Stimulated activated memory B cell treated with anti-CD40 and anti-IgM and Interleukin-4, amounts not matched to agents 10 μg/mL and 1 μg/mL and 100 μg/mL, for 72 hours (primary cell): ENCODE data around the gene MYH11.
"Not testable (repeated sequence)": the region's sequence is repeated elsewhere in the genome, so short reads cannot be mapped to it uniquely, and the experiment has no call there.

Experiments used
- ATAC-seq: fragments of 150-1000 bp; cut with Tn5 transposase; 2 replicates; pipeline ENCODE4 v1.10.0; 2021
- H3K27ac Mint-ChIP-seq: one replicate; pipeline ENCODE4 v1.8.0; 2022; ENCODE audit warnings: mild to moderate bottlenecking, mixed read lengths
- H3K27me3 Mint-ChIP-seq: one replicate; pipeline ENCODE4 v1.8.0; 2022; ENCODE audit warnings: mixed read lengths
- H3K36me3 Mint-ChIP-seq: one replicate; pipeline ENCODE4 v1.8.0; 2022; ENCODE audit warnings: mixed read lengths
- H3K4me1 Mint-ChIP-seq: one replicate; pipeline ENCODE4 v1.8.0; 2022; ENCODE audit warnings: mixed read lengths
- H3K4me3 Mint-ChIP-seq: one replicate; pipeline ENCODE4 v1.8.0; 2022; ENCODE audit warnings: mild to moderate bottlenecking, moderate library complexity, mixed read lengths
- H3K9me3 Mint-ChIP-seq: one replicate; pipeline ENCODE4 v1.8.0; 2022; ENCODE audit warnings: mixed read lengths

Gene MYH11

GRCh38 chr16:15701367-15701766, 155.5 kb downstream of the MYH11 start:
- H3K36me3 Mint-ChIP-seq = peaks cover 46% of the 10 kb centered on the region
- no peak overlapping the region for H3K4me3 Mint-ChIP-seq
- ATAC-seq = no peak
- peaks cover 16% of the 10 kb centered on the region for H3K4me1 Mint-ChIP-seq
- no peaks in the 10 kb centered on the region for H3K9me3 Mint-ChIP-seq
- no peaks in the 10 kb centered on the region for H3K27me3 Mint-ChIP-seq
- no peak overlapping the region for H3K27ac Mint-ChIP-seq

GRCh38 chr16:15699819-15700218, 157.0 kb downstream of the MYH11 start:
- Mint-ChIP-seq H3K27me3 (no peaks in the 10 kb centered on the region), H3K36me3 (peaks cover 42% of the 10 kb centered on the region), H3K4me1 (peaks cover 16% of the 10 kb centered on the region), H3K4me3 (no peak overlapping the region), H3K9me3 (no peaks in the 10 kb centered on the region), H3K27ac (no peak overlapping the region)
- ATAC-seq = no peak

- Mint-ChIP-seq H3K4me1 (no peaks in the 10 kb centered on the region), H3K9me3 (no peaks in the 10 kb centered on the region), H3K4me3 (no peak overlapping the region), H3K27me3 (no peaks in the 10 kb centered on the region), H3K36me3 (peaks cover 52% of the 10 kb centered on the region), H3K27ac (no peak overlapping the region)
- no peak for ATAC-seq
Measured at GRCh38 chr16:15694499-15694898, 162.3 kb downstream of the MYH11 start.

- H3K27ac Mint-ChIP-seq, H3K4me3 Mint-ChIP-seq, H3K9me3 Mint-ChIP-seq, H3K27me3 Mint-ChIP-seq, ATAC-seq, H3K4me1 Mint-ChIP-seq: not testable (repeated sequence)
- peaks cover 62% of the 10 kb centered on the region for H3K36me3 Mint-ChIP-seq
Measured at GRCh38 chr16:15692508-15692907, 164.3 kb downstream of the MYH11 start.

GRCh38 chr16:15691046-15691445, 165.8 kb downstream of the MYH11 start:
- no peaks in the 10 kb centered on the region for H3K4me1 Mint-ChIP-seq
- no peaks in the 10 kb centered on the region for H3K9me3 Mint-ChIP-seq
- peaks cover 52% of the 10 kb centered on the region for H3K36me3 Mint-ChIP-seq
- H3K4me3 Mint-ChIP-seq = no peak overlapping the region
- H3K27ac Mint-ChIP-seq = no peak overlapping the region
- H3K27me3 Mint-ChIP-seq = no peaks in the 10 kb centered on the region
- ATAC-seq = no peak

- Mint-ChIP-seq H3K4me1 (no peaks in the 10 kb centered on the region), H3K27me3 (no peaks in the 10 kb centered on the region), H3K27ac (no peak overlapping the region), H3K9me3 (no peaks in the 10 kb centered on the region), H3K36me3 (peaks cover 58% of the 10 kb centered on the region), H3K4me3 (no peak overlapping the region)
- no peak for ATAC-seq
Measured at GRCh38 chr16:15690296-15690695, 166.5 kb downstream of the MYH11 start.

GRCh38 chr16:15689290-15689689, 167.5 kb downstream of the MYH11 start:
- no peak overlapping the region for H3K27ac Mint-ChIP-seq
- ATAC-seq = no peak
- H3K36me3 Mint-ChIP-seq = peaks cover 64% of the 10 kb centered on the region
- H3K4me1 Mint-ChIP-seq = no peaks in the 10 kb centered on the region
- H3K9me3 Mint-ChIP-seq = no peaks in the 10 kb centered on the region
- H3K4me3 Mint-ChIP-seq = no peak overlapping the region
- H3K27me3 Mint-ChIP-seq = no peaks in the 10 kb centered on the region

- H3K27ac Mint-ChIP-seq = no peak overlapping the region
- H3K27me3 Mint-ChIP-seq = no peaks in the 10 kb centered on the region
- ATAC-seq = no peak
- H3K9me3 Mint-ChIP-seq = no peaks in the 10 kb centered on the region
- no peak overlapping the region for H3K4me3 Mint-ChIP-seq
- peaks cover 58% of the 10 kb centered on the region for H3K36me3 Mint-ChIP-seq
- peaks cover 9% of the 10 kb centered on the region for H3K4me1 Mint-ChIP-seq
Measured at GRCh38 chr16:15686287-15686686, 170.5 kb downstream of the MYH11 start.

GRCh38 chr16:15682105-15682570, 174.7 kb downstream of the MYH11 start:
- Mint-ChIP-seq H3K27me3 (no peaks in the 10 kb centered on the region), H3K4me3 (no peak overlapping the region), H3K9me3 (no peaks in the 10 kb centered on the region), H3K36me3 (peaks cover 66% of the 10 kb centered on the region), H3K27ac (no peak overlapping the region), H3K4me1 (peaks cover 11% of the 10 kb centered on the region)
- no peak for ATAC-seq

- H3K4me1 Mint-ChIP-seq = peaks cover 30% of the 10 kb centered on the region
- no peaks in the 10 kb centered on the region for H3K27me3 Mint-ChIP-seq
- no peak overlapping the region for H3K4me3 Mint-ChIP-seq
- no peak overlapping the region for H3K27ac Mint-ChIP-seq
- H3K36me3 Mint-ChIP-seq = peaks cover 77% of the 10 kb centered on the region
- H3K9me3 Mint-ChIP-seq = no peaks in the 10 kb centered on the region
- ATAC-seq = no peak
Measured at GRCh38 chr16:15677447-15677846, 179.4 kb downstream of the MYH11 start.

- ATAC-seq = no peak
- H3K4me3 Mint-ChIP-seq = no peak overlapping the region
- H3K9me3 Mint-ChIP-seq = no peaks in the 10 kb centered on the region
- H3K27ac Mint-ChIP-seq = peak overlapping the region; percentile 35
- H3K36me3 Mint-ChIP-seq = peaks cover 75% of the 10 kb centered on the region
- H3K27me3 Mint-ChIP-seq = no peaks in the 10 kb centered on the region
- H3K4me1 Mint-ChIP-seq = peaks cover 23% of the 10 kb centered on the region
Measured at GRCh38 chr16:15676506-15676905, 180.3 kb downstream of the MYH11 start.

GRCh38 chr16:15674571-15674970, 182.3 kb downstream of the MYH11 start:
- Mint-ChIP-seq H3K9me3 (no peaks in the 10 kb centered on the region), H3K4me1 (peaks cover 20% of the 10 kb centered on the region), H3K36me3 (peaks cover 73% of the 10 kb centered on the region), H3K27me3 (no peaks in the 10 kb centered on the region), H3K4me3 (no peak overlapping the region), H3K27ac (peak overlapping the region; percentile 14)
- ATAC-seq = no peak

GRCh38 chr16:15672514-15673167, 184.2 kb downstream of the MYH11 start:
- Mint-ChIP-seq H3K4me1 (peaks cover 20% of the 10 kb centered on the region), H3K4me3 (no peak overlapping the region), H3K9me3 (no peaks in the 10 kb centered on the region)

GRCh38 chr16:15672127-15672513, 184.7 kb downstream of the MYH11 start:
- peaks cover 62% of the 10 kb centered on the region for H3K36me3 Mint-ChIP-seq
- not testable (repeated sequence) for H3K4me3 Mint-ChIP-seq

More at GRCh38 chr16:15672514-15673167, 184.2 kb downstream of the MYH11 start:
- Mint-ChIP-seq H3K27ac (peak overlapping the region; percentile 67), H3K27me3 (no peaks in the 10 kb centered on the region), H3K36me3 (peaks cover 59% of the 10 kb centered on the region)
- ATAC-seq = no peak

GRCh38 chr16:15671530-15672117, 185.2 kb downstream of the MYH11 start:
- Mint-ChIP-seq H3K4me1 (peaks cover 20% of the 10 kb centered on the region), H3K27ac (peak overlapping the region; percentile 67)

More at GRCh38 chr16:15672127-15672513, 184.7 kb downstream of the MYH11 start:
- Mint-ChIP-seq H3K4me1 (peaks cover 20% of the 10 kb centered on the region), H3K27ac (peak overlapping the region; percentile 67)
- not testable (repeated sequence) for H3K27me3 Mint-ChIP-seq, ATAC-seq, H3K9me3 Mint-ChIP-seq

GRCh38 chr16:15667091-15667742, 189.6 kb downstream of the MYH11 start:
- no peak overlapping the region for H3K27ac Mint-ChIP-seq

More at GRCh38 chr16:15671530-15672117, 185.2 kb downstream of the MYH11 start:
- Mint-ChIP-seq H3K27me3 (no peaks in the 10 kb centered on the region), H3K4me3 (no peak overlapping the region), H3K9me3 (no peaks in the 10 kb centered on the region), H3K36me3 (peaks cover 60% of the 10 kb centered on the region)
- ATAC-seq = no peak

More at GRCh38 chr16:15667091-15667742, 189.6 kb downstream of the MYH11 start:
- Mint-ChIP-seq H3K27me3 (no peaks in the 10 kb centered on the region), H3K4me3 (no peak overlapping the region), H3K4me1 (peaks cover 14% of the 10 kb centered on the region), H3K36me3 (peaks cover 43% of the 10 kb centered on the region), H3K9me3 (no peaks in the 10 kb centered on the region)
- ATAC-seq = no peak
